Mesenchymal stem cell (in vitro differentiated cells and primary cell): ENCODE measurements around the gene SENP5.

Experiments used
- DNase-seq: peaks from one replicate; pipeline ENCODE4 v3.0.0-alpha.2; 2013
- H2AFZ ChIP-seq: one replicate; pipeline ENCODE4 v1.6.1; 2013; ENCODE audit warnings: low read depth, mild to moderate bottlenecking, control low read depth, inconsistent platforms, low read length, moderate library complexity
- H2AK5ac ChIP-seq: 2 replicates; pipeline ENCODE4 v1.6.1; 2013; ENCODE audit warnings: low read length, moderate library complexity, mild to moderate bottlenecking, inconsistent platforms; ENCODE audit not compliant: severe bottlenecking
- H2BK120ac ChIP-seq: one replicate; pipeline ENCODE4 v1.6.1; 2013; ENCODE audit warnings: low read depth, mild to moderate bottlenecking, inconsistent platforms, low read length, moderate library complexity
- H2BK12ac ChIP-seq, 2 experiments: one replicate each; pipeline ENCODE4 v1.6.1; 2013; ENCODE audit warnings: inconsistent platforms in 2 of 2, low read length in 2 of 2, mild to moderate bottlenecking in 2 of 2, moderate library complexity in 2 of 2, control low read depth in 1 of 2
- H2BK15ac ChIP-seq: one replicate; pipeline ENCODE4 v1.6.1; 2013; ENCODE audit warnings: mild to moderate bottlenecking, low read depth, inconsistent platforms; ENCODE audit not compliant: poor library complexity, severe bottlenecking
- H2BK5ac ChIP-seq: 2 replicates; pipeline ENCODE4 v1.6.1; 2013; ENCODE audit warnings: low read depth, mild to moderate bottlenecking, low read length, control low read depth, inconsistent platforms; ENCODE audit not compliant: poor library complexity, severe bottlenecking
- H3K14ac ChIP-seq, 2 experiments: one replicate each; pipeline ENCODE4 v1.6.1; 2013; ENCODE audit warnings: inconsistent platforms in 2 of 2, low read length in 2 of 2, control low read depth in 1 of 2, mild to moderate bottlenecking in 1 of 2, moderate library complexity in 1 of 2
- H3K18ac ChIP-seq, 2 experiments: one replicate each; pipeline ENCODE4 v1.6.1; 2013; ENCODE audit warnings: inconsistent platforms in 2 of 2, low read length in 2 of 2, control low read depth in 1 of 2, low read depth in 1 of 2, mild to moderate bottlenecking in 1 of 2
- H3K23ac ChIP-seq, 2 experiments: one replicate each; pipeline ENCODE4 v1.6.1; 2013; ENCODE audit warnings: inconsistent platforms in 2 of 2, low read length in 2 of 2, mild to moderate bottlenecking in 2 of 2, moderate library complexity in 2 of 2, control low read depth in 1 of 2
- H3K27ac ChIP-seq: 2 replicates; pipeline ENCODE4 v1.5.1; 2013; ENCODE audit warnings: mild to moderate bottlenecking, moderate library complexity, low read length, control low read depth, inconsistent platforms; ENCODE audit not compliant: poor library complexity, severe bottlenecking
- H3K27me3 ChIP-seq, 2 experiments: 2 replicates each; pipeline versions ENCODE4 v1.6.1 to v1.7.0; 2013; ENCODE audit warnings: low read length in 2 of 2, mild to moderate bottlenecking in 2 of 2, moderate library complexity in 2 of 2, control low read depth in 1 of 2, inconsistent platforms in 1 of 2; ENCODE audit not compliant: control insufficient read depth in 1 of 2, insufficient read depth in 1 of 2
- H3K36me3 ChIP-seq, 2 experiments: 2 replicates each; pipeline versions ENCODE4 v1.6.1 to v1.7.0; 2013; ENCODE audit warnings: low read length in 2 of 2, control low read depth in 1 of 2, inconsistent platforms in 1 of 2, low read depth in 1 of 2, mild to moderate bottlenecking in 1 of 2; ENCODE audit not compliant: insufficient read depth in 2 of 2, control insufficient read depth in 1 of 2
- H3K4ac ChIP-seq, 2 experiments: one replicate each; pipeline ENCODE4 v1.6.1; 2013; ENCODE audit warnings: inconsistent platforms in 2 of 2, low read length in 2 of 2, mild to moderate bottlenecking in 2 of 2, moderate library complexity in 2 of 2, control low read depth in 1 of 2, low read depth in 1 of 2
- H3K4me1 ChIP-seq: 2 replicates; pipeline ENCODE4 v1.6.1; 2013; ENCODE audit warnings: low read depth, low read length, control low read depth; ENCODE audit not compliant: control insufficient read depth, insufficient read depth
- H3K4me2 ChIP-seq: 2 replicates; pipeline ENCODE4 v1.6.1; 2013; ENCODE audit warnings: low read length, mild to moderate bottlenecking, inconsistent platforms; ENCODE audit not compliant: poor library complexity, severe bottlenecking
- H3K4me3 ChIP-seq, 2 experiments: 2 replicates each; pipeline versions ENCODE4 v1.5.1 to v1.7.0; 2013; ENCODE audit warnings: low read length in 2 of 2, mild to moderate bottlenecking in 2 of 2, control low read depth in 1 of 2, low read depth in 1 of 2; ENCODE audit not compliant: insufficient read depth in 1 of 2
- H3K79me1 ChIP-seq: replicated peaks from 2 replicates; pipeline ENCODE4 v1.6.1; 2013; ENCODE audit warnings: mild to moderate bottlenecking, control low read depth, low read length, inconsistent platforms; ENCODE audit not compliant: poor library complexity, severe bottlenecking
- H3K9ac ChIP-seq: 2 replicates; pipeline ENCODE4 v1.7.0; 2013; ENCODE audit warnings: mild to moderate bottlenecking, low read length, moderate library complexity
- H3K9me3 ChIP-seq: 2 replicates; pipeline ENCODE4 v1.7.0; 2013; ENCODE audit warnings: mild to moderate bottlenecking, low read length; ENCODE audit not compliant: control insufficient read depth
- H4K8ac ChIP-seq: one replicate; pipeline ENCODE4 v1.6.1; 2013; ENCODE audit warnings: inconsistent platforms, mild to moderate bottlenecking, low read length, moderate library complexity
- H4K91ac ChIP-seq: one replicate; pipeline ENCODE4 v1.6.1; 2013; ENCODE audit warnings: mild to moderate bottlenecking, low read length, inconsistent platforms
- WGBS: methylation state at CpG from one replicate; pipeline ENCODE4 v1.1.7; 2013; ENCODE audit warnings: mixed read lengths; 5-methylcytosine and 5-hydroxymethylcytosine counted together

SENP5 gene

DNA sequence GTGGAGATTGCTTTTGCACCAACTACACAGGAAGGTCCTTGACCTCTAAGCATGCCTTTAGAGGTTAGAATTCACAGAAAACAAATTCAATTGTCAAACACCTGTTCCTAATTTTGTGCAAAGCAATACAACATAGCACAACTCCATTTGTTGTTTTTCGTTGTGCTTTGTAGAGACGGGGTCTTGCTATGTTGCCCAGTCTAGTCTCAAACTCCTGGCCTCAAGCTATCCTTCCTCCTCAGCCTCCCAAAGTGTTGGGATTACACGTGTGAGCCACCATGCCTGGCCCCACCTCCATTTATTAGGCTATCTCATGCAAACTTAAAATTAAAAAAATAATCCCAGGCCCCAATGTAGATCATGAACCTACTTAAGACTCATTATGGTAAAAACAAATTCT is 68.6 kb downstream of the SENP5 start:
- no peak overlapping the region for H3K18ac ChIP-seq
- peaks cover 33 to 83% of the 10 kb centered on the region in 2 experiments for H3K36me3 ChIP-seq
- no peak for DNase-seq
- H4K91ac ChIP-seq, result no peak overlapping the region
- no peaks in the 10 kb centered on the region for H3K9me3 ChIP-seq
- H3K14ac ChIP-seq, result no peak overlapping the region
- peaks cover 5% of the 10 kb centered on the region for H3K4me1 ChIP-seq
- no peak overlapping the region for H3K4ac ChIP-seq
- no peak overlapping the region for H3K4me3 ChIP-seq
- no peak overlapping the region for H2BK12ac ChIP-seq
- no peak overlapping the region for H2AK5ac ChIP-seq
- 88% methylated on average over 3 of the region's 3 CpGs for WGBS
- no peak overlapping the region for H4K8ac ChIP-seq
- no peak overlapping the region for H3K27ac ChIP-seq
- H3K4me2 ChIP-seq, result no peak overlapping the region
- no peak overlapping the region for H2BK15ac ChIP-seq
- H3K79me1 ChIP-seq, result peaks cover 13% of the 10 kb centered on the region
- H3K23ac ChIP-seq, result no peak overlapping the region
- no peak overlapping the region for H2AFZ ChIP-seq
- no peak overlapping the region for H2BK120ac ChIP-seq
- no peaks in the 10 kb centered on the region for H3K27me3 ChIP-seq
- no peak overlapping the region for H3K9ac ChIP-seq
- H2BK5ac ChIP-seq, result no peak overlapping the region

DNA sequence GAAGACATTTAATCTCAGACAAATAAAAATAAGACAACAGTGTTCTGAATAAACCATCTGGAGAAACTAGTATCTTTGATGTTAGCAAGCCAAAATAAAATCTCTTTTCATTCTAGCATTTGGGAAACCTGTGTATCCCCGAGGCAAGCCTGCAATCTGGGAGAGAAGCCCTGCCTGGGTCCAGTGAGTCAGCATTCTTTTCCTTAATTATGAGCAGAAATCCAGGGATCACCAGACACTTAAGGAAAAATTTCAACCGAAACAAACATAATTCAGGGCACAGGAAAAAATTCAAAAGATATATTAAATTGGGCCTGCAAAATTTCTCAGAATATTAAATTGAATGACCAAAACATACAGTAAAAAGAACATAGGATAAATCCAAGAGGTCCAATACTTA is 70.4 kb downstream of the SENP5 start:
- Histone ChIP-seq H2AFZ (no peak overlapping the region), H2BK12ac (no peak overlapping the region), H2AK5ac (no peak overlapping the region), H2BK5ac (no peak overlapping the region), H4K91ac (no peak overlapping the region), H2BK15ac (no peak overlapping the region), H3K27me3 (no peaks in the 10 kb centered on the region), H3K9me3 (no peaks in the 10 kb centered on the region), H3K18ac (no peak overlapping the region), H3K4ac (no peak overlapping the region), H3K4me2 (no peak overlapping the region), H4K8ac (no peak overlapping the region), H3K4me3 (no peak overlapping the region), H3K23ac (no peak overlapping the region), H3K79me1 (peaks cover 13% of the 10 kb centered on the region), H3K27ac (no peak overlapping the region), H3K4me1 (peaks cover 5% of the 10 kb centered on the region), H3K9ac (peak overlapping the region; percentile 42), H3K14ac (no peak overlapping the region), H2BK120ac (no peak overlapping the region), H3K36me3 (peaks cover 20 to 67% of the 10 kb centered on the region in 2 experiments)
- no peak for DNase-seq
- WGBS, result 87% methylated on average over 1 of the region's 2 CpGs

GRCh38 chr3:196938576-196938975 is 70.9 kb downstream of the SENP5 start:
- no peak overlapping the region for H2AK5ac ChIP-seq
- H3K27me3 ChIP-seq, result no peaks in the 10 kb centered on the region
- no peak overlapping the region for H3K14ac ChIP-seq
- no peaks in the 10 kb centered on the region for H3K9me3 ChIP-seq
- H3K36me3 ChIP-seq, result peaks cover 20 to 63% of the 10 kb centered on the region in 2 experiments
- H3K4ac ChIP-seq, result no peak overlapping the region
- H3K4me3 ChIP-seq, result no peak overlapping the region
- H3K18ac ChIP-seq, result no peak overlapping the region
- no peak overlapping the region for H2BK120ac ChIP-seq
- no peak for DNase-seq
- H3K27ac ChIP-seq, result no peak overlapping the region
- H3K79me1 ChIP-seq, result peaks cover 14% of the 10 kb centered on the region
- H2AFZ ChIP-seq, result no peak overlapping the region
- H4K91ac ChIP-seq, result no peak overlapping the region
- no peak overlapping the region for H3K23ac ChIP-seq
- H2BK12ac ChIP-seq, result no peak overlapping the region
- H3K4me2 ChIP-seq, result no peak overlapping the region
- H2BK15ac ChIP-seq, result no peak overlapping the region
- 97% methylated on average over 5 of the region's 5 CpGs for WGBS
- no peak overlapping the region for H4K8ac ChIP-seq
- peak overlapping the region; percentile 42 for H3K9ac ChIP-seq
- no peak overlapping the region for H2BK5ac ChIP-seq
- peaks cover 6% of the 10 kb centered on the region for H3K4me1 ChIP-seq

DNA sequence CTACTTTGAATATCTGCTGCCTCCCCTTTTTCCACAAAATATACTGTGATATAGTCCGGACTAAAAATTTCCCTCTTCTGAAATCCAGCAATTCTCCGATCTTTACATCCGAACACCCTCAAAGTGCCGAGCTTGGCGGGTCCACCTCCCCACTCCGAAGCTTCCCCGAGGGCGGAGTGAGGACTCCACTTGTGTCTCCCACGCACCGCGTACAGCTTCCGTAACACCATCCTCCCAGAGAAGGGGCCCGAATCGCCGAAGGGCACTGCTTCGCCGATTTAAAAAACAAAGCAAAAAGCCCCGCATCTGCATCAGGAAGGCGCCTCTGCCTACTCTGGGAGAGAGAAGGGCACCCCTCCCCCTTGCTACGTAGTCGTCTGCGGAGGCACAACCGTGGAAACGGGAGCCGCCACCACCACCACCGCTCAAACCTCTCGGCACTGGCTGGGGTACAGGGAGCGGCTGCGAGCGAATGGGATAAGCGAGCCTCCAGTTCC is 74.1 kb downstream of the SENP5 start:
- H2BK15ac ChIP-seq, result peak overlapping the region; percentile 54
- no peak overlapping the region for H3K23ac ChIP-seq
- H3K4me3 ChIP-seq, result peak overlapping the region; percentile 99 to 100
- peak overlapping the region; percentile 30 to 83 for H3K18ac ChIP-seq
- H3K27me3 ChIP-seq, result no peaks in the 10 kb centered on the region
- under 1% methylated on average over 31 of the region's 31 CpGs for WGBS
- peak overlapping the region; percentile 85 for H4K8ac ChIP-seq
- H4K91ac ChIP-seq, result peak overlapping the region; percentile 89
- H3K14ac ChIP-seq, result peak overlapping the region in 1 of 2 experiments; percentile 56
- peak overlapping the region; percentile 74 for H3K4me2 ChIP-seq
- H2AFZ ChIP-seq, result peak overlapping the region; percentile 7
- H2BK120ac ChIP-seq, result no peak overlapping the region
- H2BK5ac ChIP-seq, result no peak overlapping the region
- no peak overlapping the region for H2AK5ac ChIP-seq
- H3K9me3 ChIP-seq, result no peaks in the 10 kb centered on the region
- H3K27ac ChIP-seq, result peak overlapping the region; percentile 98
- peaks cover 16% of the 10 kb centered on the region for H3K79me1 ChIP-seq
- H3K4ac ChIP-seq, result peak overlapping the region; percentile 62 to 76
- H3K4me1 ChIP-seq, result peaks cover 11% of the 10 kb centered on the region
- no peak for DNase-seq
- H3K9ac ChIP-seq, result peak overlapping the region; percentile 99
- H3K36me3 ChIP-seq, result peaks cover 29 to 41% of the 10 kb centered on the region in 2 experiments
- no peak overlapping the region for H2BK12ac ChIP-seq
